Fibroblast of mammary gland (primary cell): ENCODE measurements around the gene RREB1.

Experiments
- DNase-seq: peaks from one replicate; pipeline ENCODE4 v3.0.0-alpha.2; 2010; ENCODE audit warnings: low read depth
- H3K4me3 ChIP-seq: 2 replicates; pipeline ENCODE4 v1.5.1; 2011; ENCODE audit warnings: low read depth, mild to moderate bottlenecking, low read length, moderate library complexity; ENCODE audit not compliant: control insufficient read depth
- TF ChIP-seq, protein P1 (sequence below): conservative IDR thresholded peaks from 2 replicates; pipeline ENCODE4 v1.5.1; 2011; ENCODE audit warnings: low read depth, low read length, inconsistent platforms; ENCODE audit not compliant: control insufficient read depth, insufficient read depth

RREB1 gene

DNA sequence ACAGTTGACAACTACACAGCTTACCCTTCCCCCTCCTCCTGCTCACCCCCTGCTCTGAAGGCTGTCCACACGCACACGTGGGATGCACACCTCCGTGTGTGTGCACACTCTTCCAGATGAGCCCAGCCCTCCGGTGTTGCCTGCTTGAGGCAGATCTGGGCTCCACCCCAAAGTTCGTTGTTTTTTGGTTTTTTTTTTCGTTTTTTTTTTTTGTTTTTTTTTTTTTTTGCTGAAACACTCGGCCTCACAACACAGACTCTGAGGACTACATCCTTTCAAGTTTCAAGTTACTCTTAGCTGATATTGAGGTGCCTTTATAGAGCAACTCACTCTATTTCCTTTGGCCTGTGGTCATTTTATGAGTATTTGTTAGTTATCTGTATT, 88.2 kb downstream of the RREB1 start:
- no peak for DNase-seq
- TF ChIP-seq, protein P1, sequence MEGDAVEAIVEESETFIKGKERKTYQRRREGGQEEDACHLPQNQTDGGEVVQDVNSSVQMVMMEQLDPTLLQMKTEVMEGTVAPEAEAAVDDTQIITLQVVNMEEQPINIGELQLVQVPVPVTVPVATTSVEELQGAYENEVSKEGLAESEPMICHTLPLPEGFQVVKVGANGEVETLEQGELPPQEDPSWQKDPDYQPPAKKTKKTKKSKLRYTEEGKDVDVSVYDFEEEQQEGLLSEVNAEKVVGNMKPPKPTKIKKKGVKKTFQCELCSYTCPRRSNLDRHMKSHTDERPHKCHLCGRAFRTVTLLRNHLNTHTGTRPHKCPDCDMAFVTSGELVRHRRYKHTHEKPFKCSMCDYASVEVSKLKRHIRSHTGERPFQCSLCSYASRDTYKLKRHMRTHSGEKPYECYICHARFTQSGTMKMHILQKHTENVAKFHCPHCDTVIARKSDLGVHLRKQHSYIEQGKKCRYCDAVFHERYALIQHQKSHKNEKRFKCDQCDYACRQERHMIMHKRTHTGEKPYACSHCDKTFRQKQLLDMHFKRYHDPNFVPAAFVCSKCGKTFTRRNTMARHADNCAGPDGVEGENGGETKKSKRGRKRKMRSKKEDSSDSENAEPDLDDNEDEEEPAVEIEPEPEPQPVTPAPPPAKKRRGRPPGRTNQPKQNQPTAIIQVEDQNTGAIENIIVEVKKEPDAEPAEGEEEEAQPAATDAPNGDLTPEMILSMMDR: no peak
- no peak overlapping the region for H3K4me3 ChIP-seq

DNA sequence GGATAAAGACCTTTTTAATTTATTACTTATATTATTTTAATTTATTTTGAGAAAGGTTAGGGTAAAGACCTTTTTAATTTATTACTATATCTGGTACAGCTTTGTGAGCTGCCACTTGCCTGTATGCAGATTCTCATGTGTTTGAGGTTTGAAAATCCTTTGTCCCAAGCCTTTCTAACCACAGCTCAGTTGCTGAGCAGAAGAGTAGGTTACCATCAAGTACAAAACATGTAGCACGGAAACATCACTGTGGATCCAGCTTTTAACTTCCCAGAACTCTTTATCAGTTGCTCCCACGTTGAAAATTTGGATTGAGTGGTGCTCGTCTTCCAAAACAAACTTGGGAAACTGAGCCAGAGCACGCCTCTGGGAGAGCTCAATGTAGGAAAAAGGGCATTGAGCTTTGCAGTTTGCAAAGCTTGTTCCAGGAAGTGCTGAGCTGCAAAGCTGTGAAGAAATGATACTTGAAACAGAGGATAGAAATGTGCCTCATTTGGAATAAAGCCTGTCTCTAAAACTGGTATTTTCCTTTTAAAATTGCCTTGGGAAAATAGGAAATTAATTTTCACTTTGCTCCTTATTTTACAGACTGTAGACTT, 89.0 kb downstream of the RREB1 start:
- no peak overlapping the region for H3K4me3 ChIP-seq
- DNase-seq: no peak
- TF ChIP-seq, protein P1: no peak

DNA sequence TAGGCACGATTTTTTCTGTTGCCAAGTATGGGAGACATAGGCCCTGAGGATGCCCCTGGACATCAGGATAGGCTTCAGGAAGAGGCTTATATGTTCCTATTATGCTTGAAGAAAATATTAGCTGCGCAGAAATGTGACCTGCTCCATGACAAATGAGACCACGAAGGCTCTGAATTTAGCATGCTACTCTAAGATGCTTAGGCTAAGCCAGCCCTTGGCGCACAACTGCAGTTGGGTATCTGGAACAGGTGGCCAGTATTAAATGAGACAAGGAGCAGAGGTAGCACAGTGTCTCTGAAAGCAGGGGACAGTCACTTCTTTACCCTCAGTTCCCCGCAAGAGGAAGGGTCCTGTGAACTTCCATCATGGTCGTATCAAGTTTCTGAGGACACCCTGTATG, 90.0 kb downstream of the RREB1 start:
- TF ChIP-seq, protein P1: no peak
- DNase-seq: no peak

DNA sequence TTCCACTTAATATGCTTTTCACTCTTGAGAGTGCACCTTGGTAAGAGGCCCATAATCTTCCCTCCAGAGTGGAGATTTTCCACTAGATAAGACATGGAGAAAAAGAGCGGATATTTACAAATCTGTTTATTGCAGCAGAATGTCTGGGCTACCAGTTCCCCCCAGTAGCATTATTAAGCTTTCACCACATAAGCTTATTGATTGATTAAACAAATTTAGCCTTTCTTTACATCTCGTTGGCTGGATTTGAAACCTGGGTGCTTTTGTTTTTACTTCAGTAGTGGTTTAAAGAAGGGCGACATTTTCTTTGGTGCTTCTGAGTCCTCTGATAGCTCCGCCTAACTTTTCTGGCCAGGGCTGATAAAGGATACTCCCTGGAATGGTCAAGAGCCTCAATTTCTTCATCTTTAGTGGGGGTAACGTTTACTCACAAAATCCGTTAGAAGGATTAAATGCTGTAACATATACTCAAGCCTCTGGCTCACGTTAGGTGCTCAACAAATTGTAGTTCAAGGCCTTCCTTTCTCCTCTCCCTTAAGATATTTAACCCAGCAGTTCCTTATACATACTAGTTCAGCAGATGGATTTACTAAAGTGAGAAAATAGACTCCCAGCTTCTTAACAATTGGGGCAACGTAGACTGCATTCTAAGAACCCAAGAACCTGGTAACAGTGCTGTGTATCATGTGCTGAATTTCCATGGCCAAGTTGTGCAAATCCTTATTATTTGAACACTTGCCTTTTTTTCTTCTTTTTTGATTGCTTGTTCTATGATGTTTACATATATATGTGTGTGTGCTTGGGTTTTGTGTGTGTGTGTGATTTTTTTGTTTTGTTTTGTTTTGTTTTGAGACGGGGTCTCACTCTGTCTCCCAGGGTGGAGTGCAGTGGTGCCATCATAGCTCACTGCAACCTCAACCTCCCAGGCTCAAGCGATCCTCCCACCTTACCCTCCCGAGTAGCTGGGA, 91.4 kb downstream of the RREB1 start:
- no peak overlapping the region for H3K4me3 ChIP-seq
- TF ChIP-seq, protein P1: no peak
- DNase-seq: no peak

More for the DNA sequence above, 90.0 kb downstream of the RREB1 start:
- no peak overlapping the region for H3K4me3 ChIP-seq

DNA sequence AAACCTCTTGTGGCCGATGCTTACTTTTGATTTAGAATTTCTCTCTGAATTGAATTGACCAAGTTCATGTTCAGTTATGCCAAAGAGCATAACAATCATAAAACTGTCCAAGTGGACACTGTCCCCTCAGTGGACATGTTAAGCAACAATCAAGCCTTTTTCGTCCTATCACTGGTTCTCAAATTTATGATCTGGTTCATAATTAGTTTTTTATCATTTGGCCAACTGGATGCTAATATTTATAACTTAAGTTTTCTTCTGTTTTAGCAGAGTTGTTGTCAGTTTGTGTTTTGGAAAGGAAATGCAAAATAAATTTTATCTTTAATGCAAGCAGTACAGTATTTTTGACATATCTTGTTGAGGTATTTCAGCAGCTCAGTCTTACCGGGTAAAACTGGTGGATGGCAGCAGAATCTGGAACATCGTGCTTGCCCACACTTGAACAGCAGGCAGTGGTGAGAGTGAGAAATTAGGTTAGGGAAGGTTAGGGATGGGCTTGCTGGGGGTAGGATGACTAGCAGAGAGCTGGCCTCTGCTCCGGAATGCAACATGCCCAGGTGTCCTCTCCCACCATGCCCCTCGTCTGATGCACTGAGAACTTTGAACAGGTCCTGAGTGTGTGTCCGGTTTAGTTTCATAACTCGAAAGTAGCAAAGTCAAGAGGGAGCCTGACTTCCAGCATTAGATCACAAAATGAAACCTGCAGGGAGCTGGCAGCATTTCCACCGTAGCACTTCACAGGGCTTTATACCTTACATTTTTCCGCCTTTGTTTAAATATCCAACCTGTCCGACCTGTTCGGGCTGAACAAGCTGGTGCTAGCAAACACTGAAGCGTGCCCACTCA, 93.1 kb downstream of the RREB1 start:
- no peak for DNase-seq
- TF ChIP-seq, protein P1: no peak
- H3K4me3 ChIP-seq: no peak overlapping the region

DNA sequence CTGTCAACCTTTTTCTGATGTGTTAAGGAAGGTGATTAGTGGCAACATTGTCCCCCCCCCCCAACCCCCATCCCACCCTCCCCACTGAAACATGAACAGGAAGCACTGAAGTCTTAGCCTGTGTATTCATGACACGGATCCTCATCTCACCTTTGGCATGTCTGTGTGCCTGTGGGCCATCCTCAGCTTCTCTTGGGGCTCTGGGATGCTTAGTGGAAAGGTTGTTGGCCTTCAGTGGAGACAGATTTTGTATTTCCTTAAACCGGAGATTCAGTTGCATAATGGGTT, 93.6 kb downstream of the RREB1 start:
- TF ChIP-seq, protein P1: no peak
- H3K4me3 ChIP-seq: no peak overlapping the region
- DNase-seq: no peak
